ENCODE data around the gene TTC27. TPM values are rescaled to one million over a fixed set of nuclear protein-coding genes. Genes with fewer than 3 reads are reported as not detected.

The TTC27 gene
- polyA plus RNA-seq, 1 donor from 2014 or later = 11.1 TPM

- Histone ChIP-seq H3F3A (ENCODE audit: insufficient read depth, low read length, poor library complexity, severe bottlenecking) (no peaks in the 10 kb centered on the region), H2AFZ (ENCODE audit: low read depth, low read length) (no peak overlapping the region), H3K79me2 (replicated peaks; ENCODE audit: insufficient read depth, low read length) (no peaks in the 10 kb centered on the region), H3K9me2 (ENCODE audit: insufficient read depth, low read length) (no peaks in the 10 kb centered on the region), H3K27me3 (ENCODE audit: insufficient read depth, low read depth, low read length) (no peaks in the 10 kb centered on the region), H3K36me3 (ENCODE audit: insufficient read depth, low read length) (no peaks in the 10 kb centered on the region), H3K4me3 (ENCODE audit: low read length) (no peak overlapping the region), H3K27ac (ENCODE audit: low read length) (peak overlapping the region; percentile 46), H3K4me2 (ENCODE audit: low read length) (no peak overlapping the region), H3K9me3 (ENCODE audit: low read length) (no peaks in the 10 kb centered on the region), H3K9ac (ENCODE audit: low read length) (no peak overlapping the region), H4K20me1 (ENCODE audit: insufficient read depth) (no peaks in the 10 kb centered on the region)
- TF ChIP-seq CTCF (IDR thresholded peaks at IDR 0.05; ENCODE audit: poor library complexity, severe bottlenecking) = peak; percentile 46
- TF ChIP-seq REST (IDR thresholded peaks at IDR 0.05; ENCODE audit: borderline replicate concordance) = no peak
- TF ChIP-seq RAD21 (conservative IDR thresholded peaks at IDR 0.05) = peak; percentile 52
- TF ChIP-seq EZH2 (IDR thresholded peaks at IDR 0.05; ENCODE audit: borderline replicate concordance, insufficient read depth, low read length, poor library complexity, severe bottlenecking) = no peak
- TF ChIP-seq MXI1 (conservative IDR thresholded peaks at IDR 0.05; ENCODE audit: poor library complexity, severe bottlenecking) = no peak
- TF ChIP-seq POLR2AphosphoS5 (IDR thresholded peaks at IDR 0.05) = peak; percentile 12
- no peak for TF ChIP-seq TAF1 (IDR thresholded peaks at IDR 0.05; ENCODE audit: low read depth)
- no peak for TF ChIP-seq SMC3 (conservative IDR thresholded peaks at IDR 0.05; ENCODE audit: poor library complexity)
- peak; percentile 25 for TF ChIP-seq EP300 (conservative IDR thresholded peaks at IDR 0.05; ENCODE audit: poor library complexity, severe bottlenecking)
Observed at GRCh38 chr2:32830196-32830595, 202.3 kb downstream of the TTC27 start.

- no peak overlapping the region for H3K4me3 ChIP-seq (ENCODE audit: low read length)
- TF ChIP-seq SMC3 (conservative IDR thresholded peaks at IDR 0.05; ENCODE audit: poor library complexity) = no peak
- TF ChIP-seq TAF1 (IDR thresholded peaks at IDR 0.05; ENCODE audit: low read depth) = no peak
- TF ChIP-seq MXI1 (conservative IDR thresholded peaks at IDR 0.05; ENCODE audit: poor library complexity, severe bottlenecking) = no peak
- no peak for TF ChIP-seq EZH2 (IDR thresholded peaks at IDR 0.05; ENCODE audit: borderline replicate concordance, insufficient read depth, low read length, poor library complexity, severe bottlenecking)
- TF ChIP-seq EP300 (conservative IDR thresholded peaks at IDR 0.05; ENCODE audit: poor library complexity, severe bottlenecking) = no peak
- TF ChIP-seq CTCF (IDR thresholded peaks at IDR 0.05; ENCODE audit: poor library complexity, severe bottlenecking) = no peak
- TF ChIP-seq REST (IDR thresholded peaks at IDR 0.05; ENCODE audit: borderline replicate concordance) = no peak
- TF ChIP-seq RAD21 (conservative IDR thresholded peaks at IDR 0.05) = no peak
- no peak for TF ChIP-seq POLR2AphosphoS5 (IDR thresholded peaks at IDR 0.05)
- H3K27ac ChIP-seq (ENCODE audit: low read length) = no peak overlapping the region
- H3K9me2 ChIP-seq (ENCODE audit: insufficient read depth, low read length) = no peaks in the 10 kb centered on the region
- no peaks in the 10 kb centered on the region for H3F3A ChIP-seq (ENCODE audit: insufficient read depth, low read length, poor library complexity, severe bottlenecking)
- H4K20me1 ChIP-seq (ENCODE audit: insufficient read depth) = no peaks in the 10 kb centered on the region
- H3K36me3 ChIP-seq (ENCODE audit: insufficient read depth, low read length) = no peaks in the 10 kb centered on the region
- H3K27me3 ChIP-seq (ENCODE audit: insufficient read depth, low read depth, low read length) = no peaks in the 10 kb centered on the region
- H3K4me2 ChIP-seq (ENCODE audit: low read length) = no peak overlapping the region
- no peaks in the 10 kb centered on the region for H3K79me2 ChIP-seq (replicated peaks; ENCODE audit: insufficient read depth, low read length)
- H3K9me3 ChIP-seq (ENCODE audit: low read length) = no peaks in the 10 kb centered on the region
- H3K9ac ChIP-seq (ENCODE audit: low read length) = no peak overlapping the region
- H2AFZ ChIP-seq (ENCODE audit: low read depth, low read length) = no peak overlapping the region
Observed at GRCh38 chr2:32832821-32833220, 205.0 kb downstream of the TTC27 start.

Data from neural cell (in vitro differentiated cells).